ENCODE results near the gene DYNAP. TPM values are rescaled to one million over a fixed set of nuclear protein-coding genes. Genes with fewer than 3 reads are reported as not detected.

The DYNAP gene
- total and polyA plus RNA-seq, 2 of the 13 experiments (the other 11 are each of a cell fraction or from before 2014, with no cell fraction given), result not detected

DNA sequence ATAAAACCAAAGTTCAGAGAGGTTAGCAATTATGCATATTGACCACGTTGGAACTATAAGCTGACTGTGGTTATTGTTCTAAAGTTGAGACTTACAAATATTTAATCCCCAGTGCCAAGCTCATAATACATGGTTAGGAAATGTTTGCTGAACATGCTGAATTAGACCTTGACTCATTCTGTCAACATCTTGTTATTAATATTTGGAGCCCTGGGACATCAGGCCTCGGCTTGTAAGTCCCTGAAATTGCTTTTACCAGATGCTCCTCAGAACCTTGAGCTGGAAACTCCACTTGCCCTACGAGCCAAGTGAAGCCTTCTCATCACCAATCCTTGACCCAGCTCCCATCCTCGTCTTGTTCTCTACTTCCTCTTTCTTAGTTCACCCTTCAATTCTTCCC is 21.2 kb downstream of the DYNAP start:
- no peak for FAIRE-seq

More for the DNA sequence above, 21.2 kb downstream of the DYNAP start:
- Histone ChIP-seq H3K79me2 (ENCODE audit: insufficient read depth, low read length) (no peaks in the 10 kb centered on the region), H3K4me2 (ENCODE audit: low read depth, low read length) (no peak overlapping the region), H3K27ac (ENCODE audit: extremely low read length, insufficient read depth, low read length) (no peak overlapping the region), H3K4me1 (ENCODE audit: insufficient read depth, low read length) (peaks cover 7% of the 10 kb centered on the region), H3K27me3 (ENCODE audit: control insufficient read depth in 1 of 2, insufficient read depth in 2 of 2, low read length in 2 of 2) (no peaks in the 10 kb centered on the region), H3K9ac (ENCODE audit: insufficient read depth, low read depth, low read length) (no peak overlapping the region), H2AFZ (ENCODE audit: low read length) (no peak overlapping the region), H4K20me1 (ENCODE audit: insufficient read depth, low read length) (no peaks in the 10 kb centered on the region), H3K36me3 (replicated peaks in 1 of 2; ENCODE audit: control insufficient read depth in 1 of 2, insufficient read depth in 2 of 2, low read length in 2 of 2) (no peaks in the 10 kb centered on the region), H3K9me3 (ENCODE audit: low read length) (no peaks in the 10 kb centered on the region), H3K4me3 (replicated peaks in 1 of 3; ENCODE audit: insufficient read depth in 1 of 3, low read depth in 2 of 3, low read length in 3 of 3) (no peak overlapping the region)
- DNase-seq (ENCODE audit: low spot score), result no peak
- intact Hi-C loops (cut with micrococcal nuclease; ENCODE audit: unreplicated experiment), result no loop called here
- in situ Hi-C loops (cut with HindIII; ENCODE audit: extremely low pct_ligation_motif_present, low pct_unique_long_range_greater_than_20kb), result no loop called here
- ChIA-PET CTCF (ENCODE audit: low intra/inter-chr PET ratio, low total read pairs) (no interaction called here), POLR2A (no interaction called here)
- no peak for ATAC-seq
- TF ChIP-seq NR3C1 (CRISPR knock-in tag; IDR thresholded peaks at IDR 0.05) (no peak), HMGA1 (CRISPR knock-in tag; conservative IDR thresholded peaks at IDR 0.05) (no peak), AHR (CRISPR knock-in tag; IDR thresholded peaks at IDR 0.05) (no peak), FOXM1 (CRISPR knock-in tag; IDR thresholded peaks at IDR 0.05) (no peak), ZFP82 (CRISPR knock-in tag; IDR thresholded peaks at IDR 0.05; ENCODE audit: borderline replicate concordance) (no peak), KMT2A (CRISPR knock-in tag; IDR thresholded peaks at IDR 0.05) (no peak), FOXP1 (IDR thresholded peaks at IDR 0.05) (no peak), FOXP1 (CRISPR knock-in tag; IDR thresholded peaks at IDR 0.05) (no peak), AGO2 (optimal IDR thresholded peaks at IDR 0.05; ENCODE audit: low read depth, low read length) (no peak), ZBTB7A (CRISPR knock-in tag; IDR thresholded peaks at IDR 0.05) (no peak), NFIB (CRISPR knock-in tag; IDR thresholded peaks at IDR 0.05; ENCODE audit: borderline replicate concordance) (no peak), HNRNPLL (IDR thresholded peaks at IDR 0.05; ENCODE audit: low read depth, low read length, poor library complexity, severe bottlenecking) (no peak), ZNF788 (CRISPR knock-in tag; IDR thresholded peaks at IDR 0.05; ENCODE audit: borderline replicate concordance) (no peak)
- TF ChIP-seq, protein P1, sequence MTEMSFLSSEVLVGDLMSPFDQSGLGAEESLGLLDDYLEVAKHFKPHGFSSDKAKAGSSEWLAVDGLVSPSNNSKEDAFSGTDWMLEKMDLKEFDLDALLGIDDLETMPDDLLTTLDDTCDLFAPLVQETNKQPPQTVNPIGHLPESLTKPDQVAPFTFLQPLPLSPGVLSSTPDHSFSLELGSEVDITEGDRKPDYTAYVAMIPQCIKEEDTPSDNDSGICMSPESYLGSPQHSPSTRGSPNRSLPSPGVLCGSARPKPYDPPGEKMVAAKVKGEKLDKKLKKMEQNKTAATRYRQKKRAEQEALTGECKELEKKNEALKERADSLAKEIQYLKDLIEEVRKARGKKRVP (CRISPR knock-in tag; IDR thresholded peaks at IDR 0.05), result no peak
- TF ChIP-seq, protein P2, sequence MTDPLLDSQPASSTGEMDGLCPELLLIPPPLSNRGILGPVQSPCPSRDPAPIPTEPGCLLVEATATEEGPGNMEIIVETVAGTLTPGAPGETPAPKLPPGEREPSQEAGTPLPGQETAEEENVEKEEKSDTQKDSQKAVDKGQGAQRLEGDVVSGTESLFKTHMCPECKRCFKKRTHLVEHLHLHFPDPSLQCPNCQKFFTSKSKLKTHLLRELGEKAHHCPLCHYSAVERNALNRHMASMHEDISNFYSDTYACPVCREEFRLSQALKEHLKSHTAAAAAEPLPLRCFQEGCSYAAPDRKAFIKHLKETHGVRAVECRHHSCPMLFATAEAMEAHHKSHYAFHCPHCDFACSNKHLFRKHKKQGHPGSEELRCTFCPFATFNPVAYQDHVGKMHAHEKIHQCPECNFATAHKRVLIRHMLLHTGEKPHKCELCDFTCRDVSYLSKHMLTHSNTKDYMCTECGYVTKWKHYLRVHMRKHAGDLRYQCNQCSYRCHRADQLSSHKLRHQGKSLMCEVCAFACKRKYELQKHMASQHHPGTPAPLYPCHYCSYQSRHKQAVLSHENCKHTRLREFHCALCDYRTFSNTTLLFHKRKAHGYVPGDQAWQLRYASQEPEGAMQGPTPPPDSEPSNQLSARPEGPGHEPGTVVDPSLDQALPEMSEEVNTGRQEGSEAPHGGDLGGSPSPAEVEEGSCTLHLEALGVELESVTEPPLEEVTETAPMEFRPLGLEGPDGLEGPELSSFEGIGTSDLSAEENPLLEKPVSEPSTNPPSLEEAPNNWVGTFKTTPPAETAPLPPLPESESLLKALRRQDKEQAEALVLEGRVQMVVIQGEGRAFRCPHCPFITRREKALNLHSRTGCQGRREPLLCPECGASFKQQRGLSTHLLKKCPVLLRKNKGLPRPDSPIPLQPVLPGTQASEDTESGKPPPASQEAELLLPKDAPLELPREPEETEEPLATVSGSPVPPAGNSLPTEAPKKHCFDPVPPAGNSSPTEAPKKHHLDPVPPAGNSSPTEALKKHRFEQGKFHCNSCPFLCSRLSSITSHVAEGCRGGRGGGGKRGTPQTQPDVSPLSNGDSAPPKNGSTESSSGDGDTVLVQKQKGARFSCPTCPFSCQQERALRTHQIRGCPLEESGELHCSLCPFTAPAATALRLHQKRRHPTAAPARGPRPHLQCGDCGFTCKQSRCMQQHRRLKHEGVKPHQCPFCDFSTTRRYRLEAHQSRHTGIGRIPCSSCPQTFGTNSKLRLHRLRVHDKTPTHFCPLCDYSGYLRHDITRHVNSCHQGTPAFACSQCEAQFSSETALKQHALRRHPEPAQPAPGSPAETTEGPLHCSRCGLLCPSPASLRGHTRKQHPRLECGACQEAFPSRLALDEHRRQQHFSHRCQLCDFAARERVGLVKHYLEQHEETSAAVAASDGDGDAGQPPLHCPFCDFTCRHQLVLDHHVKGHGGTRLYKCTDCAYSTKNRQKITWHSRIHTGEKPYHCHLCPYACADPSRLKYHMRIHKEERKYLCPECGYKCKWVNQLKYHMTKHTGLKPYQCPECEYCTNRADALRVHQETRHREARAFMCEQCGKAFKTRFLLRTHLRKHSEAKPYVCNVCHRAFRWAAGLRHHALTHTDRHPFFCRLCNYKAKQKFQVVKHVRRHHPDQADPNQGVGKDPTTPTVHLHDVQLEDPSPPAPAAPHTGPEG (CRISPR knock-in tag; IDR thresholded peaks at IDR 0.05), result no peak
- TF ChIP-seq, protein P3, sequence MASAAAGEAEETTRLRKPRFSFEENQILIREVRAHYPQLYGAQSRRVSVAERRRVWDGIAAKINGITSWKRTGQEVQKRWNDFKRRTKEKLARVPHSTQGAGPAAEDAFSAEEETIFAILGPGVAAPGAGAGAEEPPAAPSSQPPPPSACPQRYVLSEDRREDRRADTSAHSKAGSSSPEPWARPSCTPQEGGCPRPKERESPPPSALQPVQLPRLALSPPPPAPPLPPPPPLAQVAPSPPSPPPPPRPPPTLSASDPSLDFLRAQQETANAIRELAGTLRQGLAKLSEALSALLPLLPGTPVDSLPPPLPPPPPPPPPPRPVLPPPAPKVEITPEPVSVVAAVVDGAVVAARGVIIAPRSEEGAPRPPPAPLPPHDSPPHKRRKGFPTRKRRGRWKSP (CRISPR knock-in tag; IDR thresholded peaks at IDR 0.05), result no peak
- TF ChIP-seq, protein P4, sequence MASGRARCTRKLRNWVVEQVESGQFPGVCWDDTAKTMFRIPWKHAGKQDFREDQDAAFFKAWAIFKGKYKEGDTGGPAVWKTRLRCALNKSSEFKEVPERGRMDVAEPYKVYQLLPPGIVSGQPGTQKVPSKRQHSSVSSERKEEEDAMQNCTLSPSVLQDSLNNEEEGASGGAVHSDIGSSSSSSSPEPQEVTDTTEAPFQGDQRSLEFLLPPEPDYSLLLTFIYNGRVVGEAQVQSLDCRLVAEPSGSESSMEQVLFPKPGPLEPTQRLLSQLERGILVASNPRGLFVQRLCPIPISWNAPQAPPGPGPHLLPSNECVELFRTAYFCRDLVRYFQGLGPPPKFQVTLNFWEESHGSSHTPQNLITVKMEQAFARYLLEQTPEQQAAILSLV (CRISPR knock-in tag; IDR thresholded peaks at IDR 0.05; ENCODE audit: borderline replicate concordance), result no peak
- TF ChIP-seq, protein P5, sequence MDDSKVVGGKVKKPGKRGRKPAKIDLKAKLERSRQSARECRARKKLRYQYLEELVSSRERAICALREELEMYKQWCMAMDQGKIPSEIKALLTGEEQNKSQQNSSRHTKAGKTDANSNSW (CRISPR knock-in tag; IDR thresholded peaks at IDR 0.05; ENCODE audit: borderline replicate concordance), result no peak
- WGBS (ENCODE audit: low lambda C conversion rate), result 3% methylated on average over 4 of the region's 4 CpGs
- BruUV-seq (replicated peaks), result no TSS peak
